CD4-positive, CD25-positive, alpha-beta regulatory T cell (primary cell): ENCODE results near the gene MGARP. TPM values are rescaled to one million over a fixed set of nuclear protein-coding genes. Genes with fewer than 3 reads are reported as not detected.

Experiments
- ATAC-seq, 2 donors: fragments of 150-1000 bp; cut with Tn5 transposase; one replicate each; pipeline ENCODE4 v1.10.0; 2021; ENCODE audit warnings: low read depth in 2 of 2, moderate number of reproducible peaks in 2 of 2, moderate library complexity in 1 of 2
- DNase-seq, 3 donors: peaks; one replicate each; pipeline versions ENCODE4 v3.0.0 to v3.0.0-alpha.2; 2012 to 2022; ENCODE audit warnings: mixed read lengths in 1 of 3
- H3K27ac ChIP-seq: one replicate; pipeline ENCODE4 v1.7.0; 2013; ENCODE audit warnings: mild to moderate bottlenecking, low read length; ENCODE audit not compliant: insufficient read depth, poor library complexity, severe bottlenecking
- H3K27me3 ChIP-seq: one replicate; pipeline ENCODE4 v1.7.0; 2013; ENCODE audit warnings: low read length; ENCODE audit not compliant: control insufficient read depth, insufficient read depth
- H3K36me3 ChIP-seq: one replicate; pipeline ENCODE4 v1.7.0; 2013; ENCODE audit warnings: mild to moderate bottlenecking, low read length, moderate library complexity; ENCODE audit not compliant: control insufficient read depth, insufficient read depth
- H3K4me1 ChIP-seq: 2 replicates; pipeline ENCODE4 v1.7.0; 2013; ENCODE audit warnings: mild to moderate bottlenecking, low read length; ENCODE audit not compliant: insufficient read depth, control insufficient read depth, poor library complexity, severe bottlenecking
- H3K4me3 ChIP-seq: one replicate; pipeline ENCODE4 v1.7.0; 2013; ENCODE audit warnings: low read depth, mild to moderate bottlenecking, low read length, moderate library complexity
- H3K9me3 ChIP-seq, 2 experiments: 1 replicate in 1 of 2; 2 replicates in 1 of 2; pipeline ENCODE4 v1.7.0; 2013; ENCODE audit warnings: low read length in 2 of 2, mild to moderate bottlenecking in 1 of 2, moderate library complexity in 1 of 2; ENCODE audit not compliant: control insufficient read depth in 2 of 2
- H3K27ac Mint-ChIP-seq, 3 donors: one replicate each; pipeline ENCODE4 v1.8.0; 2020 to 2022; ENCODE audit warnings: mild to moderate bottlenecking in 3 of 3, mixed read lengths in 3 of 3, moderate library complexity in 2 of 3
- H3K27me3 Mint-ChIP-seq: one replicate; pipeline ENCODE4 v1.8.0; 2022; ENCODE audit warnings: mild to moderate bottlenecking, mixed read lengths
- H3K36me3 Mint-ChIP-seq: one replicate; pipeline ENCODE4 v1.8.0; 2020; ENCODE audit warnings: mixed read lengths
- H3K4me1 Mint-ChIP-seq, 4 donors: one replicate each; pipeline ENCODE4 v1.8.0; 2020 to 2022; ENCODE audit warnings: mixed read lengths in 4 of 4, mild to moderate bottlenecking in 1 of 4
- H3K4me3 Mint-ChIP-seq, 4 donors: one replicate each; pipeline ENCODE4 v1.8.0; 2020 to 2022; ENCODE audit warnings: mild to moderate bottlenecking in 4 of 4, mixed read lengths in 4 of 4, moderate library complexity in 3 of 4
- H3K9me3 Mint-ChIP-seq, 7 donors: one replicate each; pipeline ENCODE4 v1.8.0; 2020 to 2022; ENCODE audit warnings: mixed read lengths in 7 of 7, mild to moderate bottlenecking in 3 of 7, moderate library complexity in 2 of 7
- polyA plus RNA-seq, 4 donors: library from polyadenylated mRNA; unstranded; fragments of 300-500 nt; fragmentation: Illumina TruSeq; gene quantifications; one replicate each; pipeline ENCODE4 v1.2.3, GENCODE V29; 2021
- total RNA-seq: library from RNA; stranded (reverse); gene quantifications from one replicate; pipeline ENCODE4 v1.2.3, GENCODE V29; 2022

Gene MGARP
- total and polyA plus RNA-seq, 5 donors from 2014 or later: 0.18 to 0.49 (median 0.37) TPM; not detected in 1

GRCh38 chr4:139301821-139302611, 22.0 kb upstream of the MGARP start, which contains the start of gene NDUFC1:
Gene NDUFC1, minus strand, starts transcription at chr4:139302477. Its CDS starts 6,679 bp downstream, at chr4:139295798.
- peak; percentile 63 to 75 (median 69) for DNase-seq
- Histone ChIP-seq H3K4me3 (peak within 1 kb of the TSS; percentile 96), H3K9me3 (no peaks in the 10 kb centered on the region), H3K4me1 (peaks cover 43% of the 10 kb centered on the region), H3K27me3 (no peaks in the 10 kb centered on the region), H3K36me3 (no peaks in the 10 kb centered on the region), H3K27ac (peak within 1 kb of the TSS; percentile 98)
- ATAC-seq: peak; percentile 35 to 44
- Mint-ChIP-seq H3K4me3 (peak within 1 kb of the TSS; percentile 97 to 100 (median 98)), H3K27me3 (peaks cover 7% of the 10 kb centered on the region), H3K36me3 (peaks cover 17% of the 10 kb centered on the region), H3K4me1 (peaks cover 31 to 79% (median 50%) of the 10 kb centered on the region in 4 donors), H3K27ac (peak within 1 kb of the TSS; percentile 99), H3K9me3 (peaks cover 0 to 2% (median 0%) of the 10 kb centered on the region in 7 donors)

DNA sequence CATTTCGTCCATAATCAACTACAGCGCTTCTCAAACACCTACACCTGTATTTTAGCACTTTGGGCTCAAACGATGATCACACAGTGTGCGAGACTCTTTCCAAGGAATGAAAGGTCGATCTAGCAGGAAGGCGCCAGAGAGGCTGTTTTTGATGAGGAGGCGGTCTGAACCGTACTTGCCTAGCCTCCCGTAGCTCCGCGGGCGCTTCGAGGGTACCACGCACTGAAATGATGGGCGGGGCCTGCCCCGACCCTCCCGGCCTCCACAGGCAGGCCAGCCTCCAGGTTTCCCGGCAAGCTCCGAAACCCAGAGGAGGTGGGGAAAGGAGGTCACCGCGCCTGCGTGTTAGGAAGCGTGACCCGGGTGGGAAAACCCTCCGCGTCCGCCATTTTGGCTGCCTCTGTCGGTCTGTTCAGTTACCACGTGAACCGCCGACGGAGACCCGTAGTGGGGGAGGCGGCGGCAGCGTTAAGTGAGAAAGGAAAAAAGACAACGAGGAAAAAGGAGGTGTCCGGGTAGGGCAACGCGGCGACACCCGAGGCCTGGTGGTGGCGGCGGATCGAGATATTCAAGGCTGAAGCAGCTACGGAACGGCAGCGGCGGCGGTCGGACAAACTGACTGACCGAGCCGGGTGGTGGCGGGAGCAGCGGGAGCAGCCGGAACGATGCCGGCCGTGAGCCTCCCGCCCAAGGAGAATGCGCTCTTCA, 21.2 kb upstream of the MGARP start, which contains the start of gene NAA15:
NAA15 (plus strand) TSS at position 393 of the 708 bp plus-strand sequence; CDS start at position 666, 273 bp downstream.
- H3K9me3 Mint-ChIP-seq: peaks cover 0 to 2% (median 0%) of the 10 kb centered on the region in 7 donors
- no peaks in the 10 kb centered on the region for H3K27me3 ChIP-seq
- no peaks in the 10 kb centered on the region for H3K9me3 ChIP-seq
- H3K27ac Mint-ChIP-seq: peak within 1 kb of the TSS; percentile 99
- DNase-seq (peak; percentile 95 to 98 (median 96)), ATAC-seq (peak; percentile 90 to 91)
- peak within 1 kb of the TSS; percentile 98 for H3K27ac ChIP-seq
- H3K4me1 Mint-ChIP-seq: peaks cover 24 to 74% (median 44%) of the 10 kb centered on the region in 4 donors
- peak within 1 kb of the TSS; percentile 97 to 100 (median 98) for H3K4me3 Mint-ChIP-seq
- H3K27me3 Mint-ChIP-seq: peaks cover 7% of the 10 kb centered on the region
- peaks cover 43% of the 10 kb centered on the region for H3K4me1 ChIP-seq
- H3K36me3 ChIP-seq: no peaks in the 10 kb centered on the region
- peak within 1 kb of the TSS; percentile 96 for H3K4me3 ChIP-seq
- peaks cover 11% of the 10 kb centered on the region for H3K36me3 Mint-ChIP-seq

DNA sequence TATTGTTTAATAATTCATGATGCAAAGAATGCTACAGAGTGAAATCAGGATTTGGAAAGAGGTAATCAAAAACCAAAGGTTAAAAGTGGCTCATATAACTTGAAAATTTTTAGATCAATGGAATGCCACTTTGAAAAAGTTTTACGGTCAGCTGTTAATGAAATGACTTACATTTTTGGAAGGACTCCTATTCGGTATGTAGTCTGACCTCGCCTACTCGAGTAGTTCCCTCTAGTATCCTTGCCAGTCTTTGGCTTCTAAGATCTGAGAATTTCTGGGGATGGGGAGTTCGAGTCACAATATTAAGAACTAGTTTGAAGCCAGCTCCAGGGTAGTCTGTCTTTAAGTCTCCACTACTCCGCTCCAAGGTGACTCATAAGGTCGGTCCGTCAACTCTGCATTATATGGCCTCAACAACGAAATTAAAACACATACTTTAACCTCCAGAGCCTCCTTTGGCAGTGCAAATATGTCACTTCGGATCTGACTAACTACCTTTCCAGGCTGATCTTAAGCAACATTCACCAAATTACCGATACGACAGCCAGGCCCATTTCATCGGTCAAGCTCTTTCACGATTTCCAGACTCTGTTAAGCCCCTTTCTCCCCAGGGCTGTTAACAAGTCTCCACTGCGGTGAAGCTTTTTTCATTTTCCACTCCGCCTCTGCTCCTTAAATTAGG, 20.5 kb upstream of the MGARP start:
- no peaks in the 10 kb centered on the region for H3K36me3 ChIP-seq
- peak overlapping the region; percentile 96 for H3K4me3 ChIP-seq
- peak overlapping the region; percentile 99 for H3K27ac Mint-ChIP-seq
- H3K36me3 Mint-ChIP-seq: peaks cover 11% of the 10 kb centered on the region
- H3K4me3 Mint-ChIP-seq: peak overlapping the region; percentile 97 to 100 (median 98)
- H3K9me3 ChIP-seq: no peaks in the 10 kb centered on the region
- ATAC-seq (peak in 1 of 2 donors; percentile 11), DNase-seq (no peak)
- H3K27me3 Mint-ChIP-seq: peaks cover 7% of the 10 kb centered on the region
- peaks cover 0 to 2% (median 0%) of the 10 kb centered on the region in 7 donors for H3K9me3 Mint-ChIP-seq
- peaks cover 42% of the 10 kb centered on the region for H3K4me1 ChIP-seq
- peak overlapping the region; percentile 98 for H3K27ac ChIP-seq
- H3K27me3 ChIP-seq: no peaks in the 10 kb centered on the region
- H3K4me1 Mint-ChIP-seq: peaks cover 25 to 74% (median 44%) of the 10 kb centered on the region in 4 donors

DNA sequence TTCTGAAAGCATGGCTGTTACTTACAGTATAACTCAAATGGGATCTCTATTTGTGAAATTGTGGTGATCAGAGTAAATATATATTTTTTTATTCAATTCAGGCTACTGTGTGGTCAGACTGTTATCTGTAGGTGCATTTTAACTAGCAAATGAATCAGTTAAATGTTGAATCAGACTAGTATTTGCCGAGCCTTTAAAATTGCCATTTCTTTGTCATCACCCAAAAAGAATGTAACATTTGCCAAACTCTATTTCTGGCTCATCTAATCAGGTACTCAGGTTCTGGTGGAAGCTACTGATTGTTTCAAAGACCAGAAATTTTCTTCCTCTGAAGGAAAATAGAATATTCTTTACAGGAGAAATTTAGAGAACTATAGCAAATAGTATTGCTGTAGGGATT, 19.5 kb upstream of the MGARP start:
- Histone ChIP-seq H3K9me3 (no peaks in the 10 kb centered on the region), H3K4me1 (peaks cover 43% of the 10 kb centered on the region), H3K4me3 (peak overlapping the region; percentile 96), H3K27ac (no peak overlapping the region), H3K27me3 (no peaks in the 10 kb centered on the region), H3K36me3 (no peaks in the 10 kb centered on the region)
- Mint-ChIP-seq H3K9me3 (peaks cover 0 to 2% (median 0%) of the 10 kb centered on the region in 7 donors), H3K27ac (peak overlapping the region in 2 of 3 donors; percentile 99), H3K36me3 (peaks cover 8% of the 10 kb centered on the region), H3K4me3 (peak overlapping the region; percentile 97 to 100 (median 98)), H3K27me3 (peaks cover 7% of the 10 kb centered on the region), H3K4me1 (peaks cover 24 to 71% (median 43%) of the 10 kb centered on the region in 4 donors)
- ATAC-seq (no peak), DNase-seq (no peak)

DNA sequence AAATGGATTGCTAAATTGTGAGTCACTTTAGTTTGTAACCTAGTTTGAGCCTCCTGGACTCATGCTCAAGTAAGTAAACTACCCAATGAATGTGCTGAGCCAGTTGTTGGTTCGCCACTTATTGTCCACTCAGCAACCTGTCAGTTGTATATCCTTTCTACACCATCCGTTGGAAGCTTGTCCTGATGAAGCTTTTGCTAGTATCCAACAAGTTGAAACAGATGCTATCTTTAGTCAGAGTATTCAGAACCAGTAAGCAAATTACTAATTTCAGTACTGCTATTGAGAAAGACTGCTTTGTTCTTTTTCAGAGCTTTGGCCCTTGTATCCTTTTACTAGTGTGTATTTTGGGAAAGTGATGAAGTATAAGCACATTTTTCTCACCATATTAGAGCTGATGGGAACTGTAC, 17.0 kb upstream of the MGARP start:
- Mint-ChIP-seq H3K27me3 (peaks cover 6% of the 10 kb centered on the region), H3K9me3 (no peaks in the 10 kb centered on the region), H3K4me3 (peak overlapping the region in 2 of 4 donors; percentile 22 to 75), H3K4me1 (peaks cover 17 to 57% (median 28%) of the 10 kb centered on the region in 4 donors), H3K27ac (no peak overlapping the region), H3K36me3 (peaks cover 8% of the 10 kb centered on the region)
- ATAC-seq (no peak), DNase-seq (no peak)
- H3K4me3 ChIP-seq: no peak overlapping the region
- H3K27ac ChIP-seq: no peak overlapping the region
- no peaks in the 10 kb centered on the region for H3K9me3 ChIP-seq
- no peaks in the 10 kb centered on the region for H3K27me3 ChIP-seq
- peaks cover 34% of the 10 kb centered on the region for H3K4me1 ChIP-seq
- H3K36me3 ChIP-seq: peaks cover 14% of the 10 kb centered on the region

GRCh38 chr4:139295942-139296299, 15.9 kb upstream of the MGARP start:
- Mint-ChIP-seq H3K27ac (peak overlapping the region; percentile 95 to 98 (median 98)), H3K36me3 (peaks cover 11% of the 10 kb centered on the region), H3K4me1 (peaks cover 17 to 55% (median 22%) of the 10 kb centered on the region in 4 donors), H3K27me3 (no peaks in the 10 kb centered on the region), H3K4me3 (peak overlapping the region; percentile 90 to 94 (median 93)), H3K9me3 (no peaks in the 10 kb centered on the region)
- Histone ChIP-seq H3K4me3 (peak overlapping the region; percentile 89), H3K9me3 (no peaks in the 10 kb centered on the region), H3K27ac (peak overlapping the region; percentile 88), H3K27me3 (no peaks in the 10 kb centered on the region), H3K4me1 (peaks cover 33% of the 10 kb centered on the region), H3K36me3 (peaks cover 19% of the 10 kb centered on the region)
- DNase-seq: no peak
- ATAC-seq: no peak
